ENCODE data around the gene METTL6.

The METTL6 gene

GRCh38 chr3:15453501-15453900 is 26.2 kb upstream of the METTL6 start:
- Histone ChIP-seq H3K9me3 (ENCODE audit: severe bottlenecking) (no peaks in the 10 kb centered on the region), H3K27me3 (ENCODE audit: insufficient read depth, low read depth, severe bottlenecking) (no peaks in the 10 kb centered on the region), H3K36me3 (no peaks in the 10 kb centered on the region), H3K4me3 (ENCODE audit: low read depth, low read length) (no peak overlapping the region), H3K27ac (no peak overlapping the region)
- no peak for DNase-seq
- TF ChIP-seq CTCF (IDR thresholded peaks at IDR 0.05; ENCODE audit: low read depth, low read length), result no peak

GRCh38 chr3:15452961-15453360 is 25.6 kb upstream of the METTL6 start:
- TF ChIP-seq CTCF (IDR thresholded peaks at IDR 0.05; ENCODE audit: low read depth, low read length), result no peak
- Histone ChIP-seq H3K27ac (no peak overlapping the region), H3K4me3 (ENCODE audit: low read depth, low read length) (no peak overlapping the region), H3K27me3 (ENCODE audit: insufficient read depth, low read depth, severe bottlenecking) (no peaks in the 10 kb centered on the region), H3K9me3 (ENCODE audit: severe bottlenecking) (no peaks in the 10 kb centered on the region), H3K36me3 (no peaks in the 10 kb centered on the region)
- no peak for DNase-seq

GRCh38 chr3:15452156-15452555 is 24.8 kb upstream of the METTL6 start:
- no peaks in the 10 kb centered on the region for H3K27me3 ChIP-seq (ENCODE audit: insufficient read depth, low read depth, severe bottlenecking)
- H3K36me3 ChIP-seq, result no peaks in the 10 kb centered on the region
- H3K27ac ChIP-seq, result no peak overlapping the region
- H3K9me3 ChIP-seq (ENCODE audit: severe bottlenecking), result no peaks in the 10 kb centered on the region
- no peak overlapping the region for H3K4me3 ChIP-seq (ENCODE audit: low read depth, low read length)
- no peak for DNase-seq
- TF ChIP-seq CTCF (IDR thresholded peaks at IDR 0.05; ENCODE audit: low read depth, low read length), result no peak

- TF ChIP-seq CTCF (IDR thresholded peaks at IDR 0.05; ENCODE audit: low read depth, low read length), result no peak
- no peak for DNase-seq
- Histone ChIP-seq H3K9me3 (ENCODE audit: severe bottlenecking) (no peaks in the 10 kb centered on the region), H3K4me3 (ENCODE audit: low read depth, low read length) (no peak overlapping the region), H3K27ac (no peak overlapping the region), H3K36me3 (no peaks in the 10 kb centered on the region), H3K27me3 (ENCODE audit: insufficient read depth, low read depth, severe bottlenecking) (no peaks in the 10 kb centered on the region)
Observed at GRCh38 chr3:15451216-15452113, 24.1 kb upstream of the METTL6 start.

GRCh38 chr3:15450438-15451215 is 23.3 kb upstream of the METTL6 start:
- Histone ChIP-seq H3K36me3 (no peaks in the 10 kb centered on the region), H3K4me3 (ENCODE audit: low read depth, low read length) (no peak overlapping the region), H3K27me3 (ENCODE audit: insufficient read depth, low read depth, severe bottlenecking) (no peaks in the 10 kb centered on the region), H3K9me3 (ENCODE audit: severe bottlenecking) (no peaks in the 10 kb centered on the region), H3K27ac (no peak overlapping the region)
- no peak for TF ChIP-seq CTCF (IDR thresholded peaks at IDR 0.05; ENCODE audit: low read depth, low read length)
- no peak for DNase-seq

Data from WERI-Rb-1 (cell line).